WTC11 (cell line): ENCODE measurements around the gene LRRC34. TPM values are rescaled to one million over a fixed set of nuclear protein-coding genes. Genes with fewer than 3 reads are reported as not detected.

ENCODE experiments used
- CREB1 ChIP-seq: sonication (generic); formaldehyde crosslinking; IDR thresholded peaks from 2 replicates; pipeline ENCODE4 v1.8.0; 2023; ENCODE audit warnings: mild to moderate bottlenecking, missing genetic modification reagents
- ESRRA ChIP-seq: sonication (generic); formaldehyde crosslinking; IDR thresholded peaks from 2 replicates; pipeline ENCODE4 v1.8.1; 2022; ENCODE audit warnings: mild to moderate bottlenecking, missing genetic modification reagents, borderline replicate concordance
- GRHL2 ChIP-seq: fragments of 250-450 bp; sonication (Bioruptor Pico); IDR thresholded peaks from 2 replicates; pipeline ENCODE4 v1.8.0; 2022; ENCODE audit warnings: mild to moderate bottlenecking, moderate library complexity; ENCODE audit not compliant: insufficient replicate concordance, severe bottlenecking
- MAX ChIP-seq: sonication (generic); formaldehyde crosslinking; IDR thresholded peaks from 2 replicates; pipeline ENCODE4 v1.8.0; 2022; ENCODE audit warnings: mild to moderate bottlenecking, missing genetic modification reagents
- MLX ChIP-seq: sonication (generic); formaldehyde crosslinking; IDR thresholded peaks from 2 replicates; pipeline ENCODE4 v1.8.1; 2023; ENCODE audit warnings: mild to moderate bottlenecking, missing genetic modification reagents, moderate library complexity
- MXD4 ChIP-seq: fragments of 250-450 bp; sonication (Bioruptor Pico); IDR thresholded peaks from 2 replicates; pipeline ENCODE4 v1.8.0; 2021; ENCODE audit warnings: mild to moderate bottlenecking, moderate library complexity, borderline replicate concordance
- NFATC4 ChIP-seq: fragments of 250-450 bp; sonication (Bioruptor Pico); IDR thresholded peaks from 2 replicates; pipeline ENCODE4 v1.9.0; 2021; ENCODE audit warnings: mild to moderate bottlenecking
- PREB ChIP-seq: sonication (generic); formaldehyde crosslinking; IDR thresholded peaks from 2 replicates; pipeline ENCODE4 v1.8.1; 2022; ENCODE audit warnings: mild to moderate bottlenecking, missing genetic modification reagents, moderate library complexity, borderline replicate concordance
- SMAD3 ChIP-seq: sonication (generic); formaldehyde crosslinking; IDR thresholded peaks from 2 replicates; pipeline ENCODE4 v1.8.0; 2022; ENCODE audit warnings: missing genetic modification reagents, mild to moderate bottlenecking, borderline replicate concordance
- SOX15 ChIP-seq: fragments of 250-450 bp; sonication (Bioruptor Pico); IDR thresholded peaks from 2 replicates; pipeline ENCODE4 v1.9.0; 2021; ENCODE audit warnings: mild to moderate bottlenecking
- TP53 ChIP-seq: sonication (generic); formaldehyde crosslinking; IDR thresholded peaks from 2 replicates; pipeline ENCODE4 v1.8.1; 2023; ENCODE audit warnings: mild to moderate bottlenecking, missing genetic modification reagents
- ZBTB21 ChIP-seq: sonication (generic); formaldehyde crosslinking; IDR thresholded peaks from 2 replicates; pipeline ENCODE4 v1.8.1; 2023; ENCODE audit warnings: mild to moderate bottlenecking, missing genetic modification reagents, borderline replicate concordance
- ZBTB43 ChIP-seq: sonication (generic); formaldehyde crosslinking; IDR thresholded peaks from 2 replicates; pipeline ENCODE4 v1.8.1; 2023; ENCODE audit warnings: mild to moderate bottlenecking, missing genetic modification reagents
- ZNF219 ChIP-seq: sonication (generic); formaldehyde crosslinking; IDR thresholded peaks from 2 replicates; pipeline ENCODE4 v1.8.0; 2023; ENCODE audit warnings: missing genetic modification reagents, mild to moderate bottlenecking, borderline replicate concordance
- ZNF232 ChIP-seq: sonication (generic); formaldehyde crosslinking; IDR thresholded peaks from 2 replicates; pipeline ENCODE4 v1.8.0; 2022; ENCODE audit warnings: mild to moderate bottlenecking, missing genetic modification reagents
- ZNF317 ChIP-seq: sonication (generic); formaldehyde crosslinking; IDR thresholded peaks from 2 replicates; pipeline ENCODE4 v1.8.1; 2023; ENCODE audit warnings: low read depth, mild to moderate bottlenecking, moderate library complexity, missing genetic modification reagents, borderline replicate concordance
- ZNF396 ChIP-seq: fragments of 250-450 bp; sonication (Bioruptor Pico); IDR thresholded peaks from 2 replicates; pipeline ENCODE4 v1.8.0; 2021; ENCODE audit warnings: mild to moderate bottlenecking, moderate library complexity, borderline replicate concordance
- ZNF416 ChIP-seq: fragments of 250-450 bp; sonication (Bioruptor Pico); IDR thresholded peaks from 2 replicates; pipeline ENCODE4 v1.9.0; 2021; ENCODE audit warnings: mild to moderate bottlenecking, inconsistent platforms
- ZNF425 ChIP-seq: fragments of 250-450 bp; sonication (Bioruptor Pico); conservative IDR thresholded peaks from 2 replicates; pipeline ENCODE4 v1.9.0; 2021; ENCODE audit warnings: mild to moderate bottlenecking
- ZNF512 ChIP-seq: sonication (generic); formaldehyde crosslinking; IDR thresholded peaks from 2 replicates; pipeline ENCODE4 v1.8.1; 2022; ENCODE audit warnings: missing genetic modification reagents, borderline replicate concordance
- ZNF532 ChIP-seq: fragments of 250-450 bp; sonication (Bioruptor Pico); IDR thresholded peaks from 2 replicates; pipeline ENCODE4 v1.9.0; 2021; ENCODE audit warnings: mild to moderate bottlenecking, borderline replicate concordance
- ZSCAN18 ChIP-seq: fragments of 250-450 bp; sonication (Bioruptor Pico); IDR thresholded peaks from 2 replicates; pipeline ENCODE4 v2.1.2; 2022; ENCODE audit warnings: mild to moderate bottlenecking, moderate library complexity
- total RNA-seq: library from RNA; stranded (reverse); gene quantifications from 3 replicates; pipeline ENCODE4 v1.2.3, GENCODE V29; 2021

The LRRC34 gene
- total RNA-seq, 1 experiment from 2014 or later = 8.3 TPM

- TF ChIP-seq ZBTB43 (no peak), SMAD3 (0 out of 2 replicates have a peak, but pooled peaks have one; percentile 62), ZNF425 (CRISPR knock-in tag) (no peak), ZNF219 (CRISPR knock-in tag) (no peak), ZNF396 (CRISPR knock-in tag) (no peak), MXD4 (no peak), TP53 (CRISPR knock-in tag) (no peak), SOX15 (CRISPR knock-in tag) (no peak), ZNF512 (no peak), MAX (CRISPR knock-in tag) (peak; percentile 40; the same call in 1 of the 2 replicates), ZSCAN18 (CRISPR knock-in tag) (no peak), CREB1 (CRISPR knock-in tag) (no peak), ZNF532 (CRISPR knock-in tag) (no peak), ZNF232 (no peak), PREB (CRISPR knock-in tag) (no peak), ZBTB21 (CRISPR knock-in tag) (no peak), ESRRA (CRISPR knock-in tag) (no peak), GRHL2 (CRISPR knock-in tag) (no peak), ZNF317 (CRISPR knock-in tag) (no peak), ZNF416 (no peak), NFATC4 (CRISPR knock-in tag) (no peak), MLX (CRISPR knock-in tag) (no peak)
These were observed 43.2 kb downstream of the LRRC34 start, which contains the start of gene ACTRT3 (continued) for GRCh38 chr3:169769287-169770181.
